Smooth muscle cell (in vitro differentiated cells): ENCODE results near the gene GPATCH2. TPM values are rescaled to one million over a fixed set of nuclear protein-coding genes. Genes with fewer than 3 reads are reported as not detected.

Source experiments
- DNase-seq: peaks from one replicate; lab custom pipeline; 2025; ENCODE audit not compliant: unreplicated experiment; lab: John Stamatoyannopoulos, UW
- H2AFZ ChIP-seq: fragments of 200-600 bp; sonication (generic); 2 replicates; pipeline ENCODE4 v1.6.0; 2016; ENCODE audit warnings: antibody characterized with exemption, low read depth, mild to moderate bottlenecking
- H3F3A ChIP-seq: fragments of 200-600 bp; sonication (generic); 2 replicates; pipeline ENCODE4 v1.6.0; 2017; ENCODE audit warnings: antibody characterized with exemption, low read depth
- H3K27ac ChIP-seq: fragments of 200-600 bp; sonication (generic); 2 replicates; pipeline ENCODE4 v1.5.1; 2016; ENCODE audit warnings: low read depth, mild to moderate bottlenecking
- H3K27me3 ChIP-seq: fragments of 200-600 bp; sonication (generic); 2 replicates; pipeline ENCODE4 v1.6.1; 2016; ENCODE audit warnings: low read depth, mild to moderate bottlenecking
- H3K36me3 ChIP-seq: fragments of 200-600 bp; sonication (generic); 2 replicates; pipeline ENCODE4 v1.5.1; 2016; ENCODE audit warnings: low read depth
- H3K4me1 ChIP-seq: fragments of 200-600 bp; sonication (generic); 2 replicates; pipeline ENCODE4 v1.5.1; 2016; ENCODE audit warnings: low read depth
- H3K4me2 ChIP-seq: fragments of 200-600 bp; sonication (generic); 2 replicates; pipeline ENCODE4 v1.6.0; 2016; ENCODE audit warnings: mild to moderate bottlenecking
- H3K4me3 ChIP-seq: fragments of 200-600 bp; sonication (generic); 2 replicates; pipeline ENCODE4 v1.5.1; 2016; ENCODE audit warnings: mild to moderate bottlenecking
- H3K79me2 ChIP-seq: fragments of 200-600 bp; sonication (generic); 2 replicates; pipeline ENCODE4 v1.6.0; 2016; ENCODE audit warnings: low read depth, mild to moderate bottlenecking
- H3K9ac ChIP-seq: fragments of 200-600 bp; sonication (generic); 2 replicates; pipeline ENCODE4 v1.6.0; 2016; ENCODE audit warnings: low read depth
- H3K9me3 ChIP-seq: fragments of 200-600 bp; sonication (generic); replicated peaks from 2 replicates; pipeline ENCODE4 v1.5.1; 2016; ENCODE audit warnings: low read depth
- H4K20me1 ChIP-seq: fragments of 200-600 bp; sonication (generic); 2 replicates; pipeline ENCODE4 v1.6.0; 2016; ENCODE audit warnings: low read depth
- WGBS: methylation state at CpG from one replicate; pipeline ENCODE4 v1.1.7; 2016; ENCODE audit warnings: low lambda C conversion rate; 5-methylcytosine and 5-hydroxymethylcytosine counted together
- polyA plus RNA-seq: library from polyadenylated mRNA; unstranded; fragments of >200 nt; fragmentation: Nextera tagmentation; extraction: Ambion mirVana; gene quantifications from 2 replicates; pipeline ENCODE4 v1.2.1, GENCODE V29; 2016
- total RNA-seq: library from RNA; depleted of rRNA; stranded (reverse); fragments of >200 nt; gene quantifications from 2 replicates; pipeline ENCODE4 v1.2.3, GENCODE V29; 2014
- TF ChIP-seq, protein P1 (sequence below): fragments of 200-600 bp; sonication (generic); IDR thresholded peaks from 2 replicates; pipeline ENCODE4 v1.5.1; 2017; ENCODE audit warnings: borderline replicate concordance, mild to moderate bottlenecking, antibody characterized with exemption; ENCODE audit not compliant: insufficient read depth, poor library complexity, severe bottlenecking

The GPATCH2 gene
- total and polyA plus RNA-seq, 2 experiments from 2014 or later = 5.6 to 16.4 TPM

GRCh38 chr1:217379336-217379735 is 251.6 kb downstream of the GPATCH2 start:
- 84% methylated on average over 5 of the region's 5 CpGs for WGBS
- DNase-seq = no peak

More at GRCh38 chr1:217379336-217379735, 251.6 kb downstream of the GPATCH2 start:
- Histone ChIP-seq H3K27ac (no peak overlapping the region), H3K36me3 (no peaks in the 10 kb centered on the region), H3K4me3 (no peak overlapping the region), H3K9me3 (no peaks in the 10 kb centered on the region), H3K9ac (no peak overlapping the region), H3F3A (no peaks in the 10 kb centered on the region), H3K4me1 (no peaks in the 10 kb centered on the region), H3K4me2 (no peak overlapping the region), H3K27me3 (no peaks in the 10 kb centered on the region), H4K20me1 (no peaks in the 10 kb centered on the region), H2AFZ (no peak overlapping the region), H3K79me2 (no peaks in the 10 kb centered on the region)
- TF ChIP-seq, protein P1, sequence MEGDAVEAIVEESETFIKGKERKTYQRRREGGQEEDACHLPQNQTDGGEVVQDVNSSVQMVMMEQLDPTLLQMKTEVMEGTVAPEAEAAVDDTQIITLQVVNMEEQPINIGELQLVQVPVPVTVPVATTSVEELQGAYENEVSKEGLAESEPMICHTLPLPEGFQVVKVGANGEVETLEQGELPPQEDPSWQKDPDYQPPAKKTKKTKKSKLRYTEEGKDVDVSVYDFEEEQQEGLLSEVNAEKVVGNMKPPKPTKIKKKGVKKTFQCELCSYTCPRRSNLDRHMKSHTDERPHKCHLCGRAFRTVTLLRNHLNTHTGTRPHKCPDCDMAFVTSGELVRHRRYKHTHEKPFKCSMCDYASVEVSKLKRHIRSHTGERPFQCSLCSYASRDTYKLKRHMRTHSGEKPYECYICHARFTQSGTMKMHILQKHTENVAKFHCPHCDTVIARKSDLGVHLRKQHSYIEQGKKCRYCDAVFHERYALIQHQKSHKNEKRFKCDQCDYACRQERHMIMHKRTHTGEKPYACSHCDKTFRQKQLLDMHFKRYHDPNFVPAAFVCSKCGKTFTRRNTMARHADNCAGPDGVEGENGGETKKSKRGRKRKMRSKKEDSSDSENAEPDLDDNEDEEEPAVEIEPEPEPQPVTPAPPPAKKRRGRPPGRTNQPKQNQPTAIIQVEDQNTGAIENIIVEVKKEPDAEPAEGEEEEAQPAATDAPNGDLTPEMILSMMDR = no peak

Other genes with a start within 250 kb of the GPATCH2 start
- gene SPATA17, start 254 bp upstream of the GPATCH2 start, total RNA-seq = 0.13 and 3.7 TPM in 2 replicates
- 1.6 TPM in 2 replicates for gene SPATA17, start 254 bp upstream of the GPATCH2 start, polyA plus RNA-seq